HG02610 (cell line): ENCODE results near the gene DPT.
"Not testable (repeated sequence)": the region's sequence is repeated elsewhere in the genome, so short reads cannot be mapped to it uniquely, and the experiment has no call there.

Experiments used
- ATAC-seq: cut with Tn5 transposase; IDR thresholded peaks from one replicate; pipeline ENCODE4 v1.9.1; 2021; ENCODE audit warnings: mild to moderate bottlenecking, moderate library complexity; ENCODE audit not compliant: unreplicated experiment

Gene DPT

DNA sequence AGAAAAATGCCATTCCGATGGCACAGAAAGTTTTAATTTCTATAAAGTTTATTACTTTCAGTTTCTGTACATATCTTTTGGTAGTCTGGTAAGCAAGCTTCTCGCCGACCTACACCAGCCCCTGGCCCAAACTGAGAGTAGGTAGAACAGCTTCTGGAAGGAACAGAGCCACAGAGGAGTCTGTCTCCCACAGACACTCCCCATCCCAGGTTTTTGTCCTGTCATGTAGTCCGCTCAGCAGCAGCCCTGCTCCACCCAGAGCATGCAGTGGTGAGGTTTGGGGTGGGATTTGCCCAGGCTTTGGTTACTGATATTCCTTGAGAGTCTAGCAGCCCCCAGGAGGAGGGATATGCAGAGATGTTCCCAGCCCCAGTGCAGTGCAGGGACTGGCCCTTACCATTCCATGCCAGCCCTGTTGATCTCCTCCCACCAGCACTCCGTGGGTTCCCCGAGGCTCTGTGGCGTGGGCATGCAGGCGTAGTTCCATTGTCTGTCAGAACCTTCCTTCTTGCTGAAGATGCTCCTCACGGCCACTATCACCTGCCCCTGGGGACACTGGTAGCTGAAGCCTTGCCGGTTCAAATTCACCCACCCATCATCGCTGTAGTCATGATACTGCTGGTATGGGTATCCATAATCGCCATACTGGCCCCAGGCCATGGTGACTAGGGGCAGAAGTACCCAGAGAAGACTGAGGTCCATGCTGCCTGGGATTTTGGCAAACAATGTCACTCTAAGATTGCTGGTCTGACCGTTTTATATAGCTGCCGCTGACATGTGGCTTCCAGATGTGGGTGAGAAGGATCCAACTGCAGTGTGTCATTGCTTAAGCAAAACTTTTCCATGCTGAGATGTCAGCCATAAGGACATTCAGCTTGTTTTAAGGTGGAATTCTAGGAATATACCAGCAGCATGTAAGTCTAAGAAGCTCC is at the start of gene DPT:
TSS of gene DPT (minus strand) at position 734 of the 932 bp plus-strand sequence. CDS start at position 702, 32 bp downstream.
- ATAC-seq, result no peak

DNA sequence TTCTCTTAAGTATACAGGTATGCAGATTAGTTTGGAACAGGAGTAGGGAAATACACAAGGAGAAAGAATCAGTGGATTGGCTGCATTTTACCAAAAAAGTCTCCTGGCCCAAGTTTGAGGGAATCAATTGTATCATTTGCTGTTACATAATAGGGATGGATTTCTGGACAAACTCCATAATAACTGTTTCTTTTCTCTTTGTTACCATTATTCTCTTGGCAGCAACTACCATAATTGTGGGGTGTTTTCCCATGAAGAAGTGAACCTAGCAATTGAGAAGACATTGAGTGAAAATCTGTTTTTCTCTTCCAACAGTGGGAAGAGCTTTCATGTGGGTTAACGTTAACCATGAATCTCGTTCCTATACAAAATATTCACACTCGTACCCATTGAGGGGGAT is 46.4 kb upstream of the DPT start:
- no peak for ATAC-seq

DNA sequence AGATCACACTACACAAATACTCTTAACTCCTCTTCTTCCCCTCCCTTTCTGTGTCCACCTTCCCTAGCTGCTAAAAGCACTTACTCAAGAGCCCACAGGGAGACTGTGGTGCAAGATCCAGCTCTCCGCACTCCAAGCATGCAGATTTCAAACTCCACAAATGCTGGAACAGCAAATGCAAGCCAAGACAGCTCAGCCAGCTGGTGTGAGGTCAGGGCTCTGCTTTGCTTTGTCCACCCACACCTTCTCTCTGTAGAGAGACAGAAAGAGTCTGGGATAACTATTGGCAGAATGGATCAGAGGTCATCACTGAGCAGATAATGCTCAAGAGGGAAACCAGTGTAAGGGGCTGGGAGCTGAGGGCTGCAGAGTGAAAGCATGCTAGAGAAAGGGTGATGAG is 45.2 kb upstream of the DPT start:
- no peak for ATAC-seq

DNA sequence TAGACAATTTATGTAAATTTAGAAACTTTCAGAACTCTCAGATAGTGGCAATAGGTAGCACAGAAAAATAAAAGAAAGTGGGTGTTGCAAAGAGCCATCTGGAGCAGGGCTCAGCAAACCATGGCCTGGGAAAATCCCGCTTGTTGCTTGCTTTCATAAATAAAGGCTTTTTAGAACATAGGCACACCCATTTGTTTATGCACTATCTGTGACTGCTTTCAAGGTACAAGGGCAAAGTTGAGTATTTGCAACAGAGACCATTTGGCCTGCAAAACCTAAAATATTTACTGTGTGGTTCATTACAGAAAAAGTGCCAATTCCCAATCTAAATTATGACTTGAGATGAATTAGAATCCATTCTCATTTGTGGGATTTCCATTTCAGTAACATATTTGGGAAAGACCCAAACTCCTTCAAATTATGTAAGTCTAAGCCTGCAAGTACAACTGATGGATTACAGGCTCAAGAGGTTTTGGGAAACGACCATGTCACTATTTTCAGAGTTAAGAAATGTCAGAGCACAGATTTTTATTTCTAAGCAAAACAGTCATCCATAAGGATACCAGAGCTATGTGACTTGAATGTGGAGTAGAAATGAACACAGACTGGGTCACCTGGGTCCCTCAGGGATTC is 43.5 kb upstream of the DPT start:
- ATAC-seq, result no peak

DNA sequence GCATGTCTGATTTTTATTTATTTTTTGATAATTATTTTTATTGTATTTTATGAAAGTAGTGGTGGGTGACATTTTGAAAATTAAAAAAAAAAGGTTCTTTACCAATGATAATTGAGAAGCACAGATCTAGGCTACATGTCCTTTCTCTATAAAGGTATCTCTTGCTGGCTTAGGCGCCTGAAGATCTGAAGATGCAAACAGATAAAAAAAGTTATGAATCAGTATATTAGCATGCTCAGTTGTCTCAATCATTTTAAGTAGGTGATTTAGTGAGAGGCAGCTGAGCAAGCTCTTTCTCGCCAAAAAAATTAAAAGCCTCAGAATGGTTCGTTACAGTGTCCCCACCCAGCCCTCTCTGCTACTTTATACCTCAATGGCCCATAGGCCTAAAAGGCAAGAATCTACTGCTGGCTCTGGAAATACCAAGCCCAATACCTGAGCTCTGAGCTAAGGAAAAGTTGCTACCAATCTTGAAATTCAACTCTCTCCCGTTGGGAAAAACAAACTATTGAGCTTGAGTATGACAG is 42.2 kb upstream of the DPT start:
- no peak for ATAC-seq

DNA sequence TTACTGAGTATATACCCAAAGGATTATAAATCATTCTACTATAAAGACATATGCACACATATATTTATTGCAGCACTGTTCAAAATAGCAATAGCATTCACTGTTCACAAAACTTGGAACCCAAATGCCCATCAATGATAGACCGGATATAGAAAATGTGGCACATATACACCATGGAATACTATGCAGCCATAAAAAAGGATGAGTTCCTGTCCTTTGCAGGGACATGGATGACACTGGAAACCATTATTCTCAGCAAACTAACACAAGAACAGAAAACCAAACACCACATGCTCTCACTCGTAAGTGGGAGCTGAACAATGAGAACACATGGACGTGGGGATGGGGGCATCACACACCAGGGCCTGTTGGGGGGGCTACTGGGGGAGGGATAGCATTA is 40.9 kb upstream of the DPT start:
- ATAC-seq, result not testable (repeated sequence)

DNA sequence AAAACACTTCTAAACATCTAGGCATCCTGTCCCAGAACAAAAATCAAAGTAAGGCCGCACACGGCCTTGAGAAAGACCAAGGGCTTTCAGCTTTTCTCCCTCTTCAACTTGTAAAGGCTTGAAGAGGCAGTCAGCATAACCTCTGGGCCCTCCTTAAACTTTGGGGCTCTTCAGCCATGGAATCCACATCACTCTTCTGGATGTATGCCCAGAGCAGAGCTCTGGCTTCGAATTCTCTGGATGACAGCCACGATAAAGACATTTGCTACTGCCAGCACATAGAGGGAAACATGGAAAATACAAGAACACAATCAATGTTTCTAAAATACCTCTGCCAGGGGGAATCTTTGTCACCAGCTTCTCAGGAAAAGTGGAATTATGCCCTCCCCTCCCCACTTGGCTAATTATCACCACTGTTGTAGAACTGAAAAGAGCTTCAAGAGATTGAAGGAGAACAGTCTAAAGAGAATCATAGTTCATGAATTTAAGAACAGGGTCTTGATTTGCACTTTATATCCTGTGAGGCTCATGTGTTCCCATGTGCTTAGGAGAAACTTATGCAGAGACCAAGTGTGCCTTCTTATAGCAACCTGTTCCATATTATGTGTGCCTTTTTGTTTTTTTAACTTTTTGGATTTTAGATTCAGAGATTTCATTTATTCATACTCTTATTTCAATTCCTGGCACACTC is 39.0 kb upstream of the DPT start:
- ATAC-seq, result no peak

DNA sequence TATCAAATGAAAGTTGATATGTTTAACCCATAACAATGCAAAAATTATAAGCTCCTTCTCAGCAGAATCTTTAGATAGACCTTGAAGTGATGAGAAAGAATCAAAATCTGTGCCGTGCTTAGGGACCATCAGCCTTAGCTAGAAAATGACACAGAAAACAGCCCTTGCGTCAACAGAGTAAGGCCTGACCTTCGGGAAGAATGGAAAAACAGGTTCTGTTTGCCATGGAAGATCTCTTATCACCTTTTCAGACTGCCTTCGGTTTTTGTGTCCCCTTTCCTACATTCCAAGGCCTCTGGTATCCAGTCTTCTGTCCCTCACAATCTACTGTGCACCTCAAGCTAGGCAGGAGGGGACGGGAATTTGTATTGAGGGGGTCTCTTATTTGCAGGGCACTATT is 37.6 kb upstream of the DPT start:
- ATAC-seq, result no peak

DNA sequence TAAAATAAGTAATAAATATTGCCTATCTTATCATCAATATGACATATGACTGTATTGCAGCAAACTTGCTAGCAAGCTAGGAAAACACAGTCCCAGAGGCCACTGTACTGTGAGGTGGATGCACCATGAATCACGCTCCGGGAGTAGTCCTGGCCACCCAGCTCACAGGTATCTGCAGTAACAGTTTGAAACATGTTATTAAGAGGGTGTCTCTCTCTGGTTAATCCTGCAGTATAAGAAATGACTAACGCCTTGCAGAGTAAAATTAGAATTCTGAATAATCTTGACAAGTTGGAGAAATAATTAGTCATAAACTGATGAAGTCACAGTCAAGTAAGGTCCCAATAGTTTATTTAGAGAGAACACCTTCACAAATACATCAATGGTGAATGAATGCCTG is 34.0 kb upstream of the DPT start:
- ATAC-seq, result no peak

DNA sequence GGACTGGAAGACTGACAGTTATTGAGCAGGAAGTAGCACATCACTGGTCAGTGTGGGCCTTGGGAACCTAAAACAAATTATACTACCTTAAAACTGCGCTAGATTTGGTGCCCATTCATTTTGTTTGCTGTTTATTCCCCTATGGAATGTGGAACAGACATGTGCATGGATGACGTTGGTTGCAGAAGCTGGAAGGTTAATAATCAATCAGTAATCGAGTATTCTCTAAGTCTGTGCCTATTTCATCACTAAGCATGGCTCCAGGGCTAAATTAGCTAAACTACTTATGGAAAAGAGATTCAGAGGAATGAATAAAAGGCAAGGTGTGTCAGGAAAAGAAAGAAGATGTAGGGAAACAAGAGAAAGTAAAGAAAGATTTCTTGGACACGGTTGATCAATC is 33.5 kb upstream of the DPT start:
- no peak for ATAC-seq

DNA sequence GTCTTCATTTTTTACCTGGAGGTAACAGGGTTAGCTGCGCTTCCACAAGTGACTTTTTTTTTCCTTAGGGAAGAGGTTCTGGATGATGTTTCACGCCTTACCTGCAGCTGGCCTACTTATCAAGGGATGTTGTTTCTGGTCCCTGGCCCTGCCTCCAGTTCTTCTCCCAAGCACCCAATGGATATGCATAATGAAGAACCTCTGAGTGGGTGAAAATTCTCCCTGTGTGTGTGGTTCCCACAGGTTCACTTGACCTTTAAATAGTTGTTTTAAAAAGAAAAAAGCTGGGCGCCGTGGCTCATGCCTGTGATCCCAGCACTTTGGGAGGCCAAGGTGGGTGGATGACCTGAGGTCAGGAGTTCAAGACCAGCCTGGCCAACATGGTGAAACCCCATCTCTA is 31.8 kb upstream of the DPT start:
- ATAC-seq, result no peak

DNA sequence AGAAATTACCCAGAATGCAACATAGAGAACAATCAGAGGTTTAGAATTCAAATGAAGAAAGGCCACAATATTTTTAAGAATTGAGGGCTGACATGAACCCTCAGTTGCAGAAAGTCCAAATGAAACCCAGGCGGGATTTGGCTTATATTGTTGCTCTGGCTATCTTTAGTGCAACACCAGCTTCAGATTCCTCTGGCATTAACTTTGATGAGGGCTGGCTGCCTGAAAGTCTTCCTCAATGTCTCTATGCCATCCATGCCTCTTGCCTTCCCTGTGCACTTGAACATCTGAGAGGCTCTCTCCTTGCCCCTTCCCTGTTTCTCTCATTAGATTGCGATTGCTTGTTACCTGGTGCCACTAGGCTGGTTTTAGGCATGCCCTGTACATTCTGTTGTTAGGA is 31.2 kb upstream of the DPT start:
- no peak for ATAC-seq

DNA sequence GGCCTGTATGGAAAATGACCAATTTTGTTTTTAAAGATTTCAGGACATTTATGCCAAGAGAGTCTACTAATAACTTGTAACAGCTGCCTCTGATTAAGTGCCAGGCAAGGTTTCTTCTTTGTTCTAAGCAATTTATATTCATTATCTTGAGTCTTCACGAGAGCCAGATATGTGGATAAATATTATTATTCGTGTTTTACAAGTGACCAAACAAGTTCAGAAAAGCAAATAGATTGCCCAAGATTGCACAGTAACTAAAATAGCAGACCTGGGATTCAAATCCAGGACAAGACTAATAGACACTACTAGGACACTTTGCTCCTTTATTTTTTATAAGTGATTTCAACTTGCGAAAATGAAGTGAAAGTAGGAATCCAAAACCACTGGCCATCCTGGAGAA is 30.1 kb upstream of the DPT start:
- no peak for ATAC-seq

DNA sequence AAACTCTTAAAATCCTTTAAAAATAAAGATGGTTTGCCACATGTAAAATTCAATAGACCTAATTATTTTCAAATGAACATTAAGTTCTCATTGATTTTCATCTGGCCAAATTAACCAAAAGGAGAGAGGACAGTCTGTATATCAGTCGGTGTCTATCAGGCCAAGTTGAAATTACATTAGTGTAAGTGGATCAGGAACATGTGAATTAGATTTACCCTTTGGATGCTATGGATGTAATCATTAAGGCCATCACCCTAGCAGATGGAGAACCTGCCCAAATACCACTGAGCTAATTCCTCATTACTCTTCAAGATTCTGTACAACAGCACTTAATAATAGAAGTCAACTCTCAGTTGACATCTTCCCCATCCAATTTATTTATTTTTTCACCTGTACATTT is 29.5 kb upstream of the DPT start:
- no peak for ATAC-seq

DNA sequence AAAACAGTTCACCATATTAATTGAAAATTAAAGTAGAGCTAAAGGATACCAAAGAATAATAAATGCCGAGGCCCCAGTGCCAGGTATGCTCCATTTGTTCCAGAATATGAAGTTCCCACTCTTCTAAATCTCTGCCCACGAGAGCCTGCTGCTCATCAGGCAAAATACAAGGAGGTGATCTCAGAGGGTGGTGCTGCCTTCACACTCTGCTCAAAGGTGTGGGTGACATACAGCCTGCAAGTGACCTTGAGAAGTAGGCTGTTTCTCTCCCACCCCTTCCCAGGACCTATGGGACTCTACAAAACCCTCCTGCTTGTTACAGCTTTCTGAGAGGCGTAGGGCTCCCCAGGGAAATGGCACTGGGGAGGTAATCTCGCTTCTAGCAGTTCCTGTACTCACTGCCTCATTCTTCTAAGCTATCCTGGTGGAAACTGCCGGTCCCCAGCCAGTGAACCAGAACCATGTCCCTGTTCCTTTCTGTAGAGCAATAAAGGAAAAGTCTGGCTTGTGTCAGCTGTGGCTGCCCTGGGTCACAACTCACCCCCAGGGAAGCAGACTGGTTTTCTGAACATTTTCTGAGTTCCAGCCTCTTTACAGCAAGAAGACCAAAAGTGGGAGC is 26.9 kb upstream of the DPT start:
- ATAC-seq, result no peak

DNA sequence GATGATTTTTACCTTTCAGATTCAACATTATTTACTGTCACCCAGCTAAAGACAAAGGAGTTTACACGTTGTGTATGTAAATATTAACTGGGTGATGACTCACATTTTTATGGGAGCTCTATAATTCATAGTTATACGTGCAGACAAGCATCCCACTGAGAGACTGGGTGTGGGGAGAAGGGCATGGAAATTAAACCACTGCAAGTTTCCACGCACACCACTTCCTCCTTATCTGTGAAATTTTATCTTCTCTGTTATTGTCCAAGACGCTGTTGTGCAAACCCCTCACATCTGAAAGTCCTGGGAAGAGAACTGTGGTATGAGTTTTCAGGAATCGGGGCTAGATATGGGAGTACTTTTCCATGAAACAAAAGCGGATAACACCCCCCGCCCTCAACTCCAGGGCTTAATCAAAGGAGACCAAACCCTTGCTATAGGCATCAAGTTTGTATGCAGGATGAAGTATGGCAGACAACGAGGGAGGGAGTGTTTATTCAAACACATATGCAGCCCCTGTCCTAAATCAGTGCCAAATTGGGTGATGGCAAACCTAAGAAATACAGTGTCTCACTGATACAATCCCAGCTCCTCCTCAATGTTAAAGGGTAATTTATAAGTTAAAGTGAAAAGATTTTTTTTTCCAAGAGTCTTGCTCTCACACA is 23.3 kb upstream of the DPT start:
- ATAC-seq, result no peak

DNA sequence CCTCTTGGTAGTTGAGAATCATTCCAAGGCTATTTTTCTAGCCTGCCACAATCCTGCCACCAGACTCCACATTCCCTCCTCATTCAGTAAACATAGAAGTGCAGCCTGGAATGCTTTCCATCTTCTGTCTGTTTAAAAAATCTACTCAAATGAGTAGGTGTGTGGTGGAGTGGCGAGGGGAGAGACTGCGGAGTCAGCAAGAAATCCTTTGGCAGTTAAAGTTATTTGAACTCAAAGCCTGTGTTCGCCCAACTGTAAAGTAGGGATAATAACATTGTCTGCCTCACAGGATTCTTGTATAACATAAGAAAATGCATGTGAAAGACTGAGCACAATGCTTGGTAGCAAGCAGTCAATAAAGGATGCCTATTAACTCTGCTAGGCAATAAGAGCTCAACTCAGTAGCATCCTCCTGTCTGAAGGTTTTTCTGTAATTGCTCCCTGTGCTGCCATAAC is 22.2 kb upstream of the DPT start:
- ATAC-seq, result no peak

DNA sequence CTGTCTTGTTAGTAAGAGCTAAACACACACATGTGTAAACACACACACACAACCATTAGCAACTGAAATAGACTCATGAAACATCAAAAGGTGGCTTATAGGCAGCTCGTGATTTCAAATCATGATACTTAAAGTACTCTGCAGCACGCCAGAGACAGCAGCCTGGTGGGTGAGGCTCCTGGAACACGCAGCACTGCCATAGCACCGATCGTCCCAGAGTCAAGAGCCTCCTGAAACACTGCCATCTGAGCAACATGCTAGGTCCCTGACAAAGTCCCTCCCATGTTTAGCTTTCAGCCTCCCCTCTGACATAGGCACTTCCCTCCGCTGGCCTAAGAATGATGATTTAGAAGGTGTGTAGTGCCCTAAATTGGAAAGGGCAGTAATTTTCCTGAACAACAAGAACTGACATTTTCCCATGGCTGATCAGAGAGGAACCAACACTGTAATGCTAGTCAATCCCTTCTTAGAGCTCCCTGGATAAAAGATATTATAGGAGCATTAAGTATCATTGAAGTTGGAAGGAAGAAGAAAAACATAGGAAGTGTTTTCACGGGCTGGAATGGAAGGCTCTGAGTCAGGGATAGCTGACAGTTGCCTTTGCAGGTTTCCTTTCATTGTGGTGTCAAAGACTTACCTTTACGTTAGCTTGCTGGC is 14.1 kb upstream of the DPT start:
- no peak for ATAC-seq

DNA sequence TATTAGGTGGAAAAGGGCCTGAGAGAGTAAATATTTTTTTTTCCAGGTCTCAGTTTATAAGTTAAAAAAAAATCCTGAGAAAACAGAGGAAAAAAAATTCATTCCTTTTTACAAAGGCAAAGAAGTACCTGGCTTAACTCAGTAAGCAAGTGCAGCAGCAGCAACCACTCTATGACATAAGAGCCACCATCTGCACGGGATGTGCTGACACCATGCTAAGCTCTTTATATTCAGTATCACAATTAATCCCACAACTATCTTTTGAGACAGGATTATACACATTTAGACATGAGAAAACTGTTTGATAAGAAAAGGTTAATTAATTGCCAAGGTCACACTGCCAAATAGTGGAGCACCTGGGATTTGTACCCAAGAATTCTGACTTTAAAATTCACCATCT is 13.4 kb upstream of the DPT start:
- no peak for ATAC-seq

DNA sequence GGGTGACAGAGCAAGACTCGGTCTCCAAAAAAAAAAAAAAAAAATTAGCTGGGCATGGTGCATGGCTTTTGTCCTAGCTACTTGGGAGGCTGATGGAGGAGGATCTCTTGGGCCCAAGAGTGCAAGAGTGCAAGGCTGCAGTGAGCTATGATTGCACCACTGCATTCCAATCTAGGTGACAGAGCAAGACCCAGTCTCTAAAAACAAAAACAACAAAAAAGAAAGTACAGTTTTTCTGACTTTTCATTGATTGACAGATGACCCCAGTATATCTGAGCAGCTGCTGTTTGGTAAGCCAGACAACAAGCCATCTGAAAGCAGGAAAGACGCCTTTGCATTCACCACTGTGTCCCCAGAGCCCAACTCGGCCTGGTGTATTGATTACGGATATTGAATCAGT is 10.9 kb upstream of the DPT start:
- ATAC-seq, result no peak
